ENCODE data around the gene RAPGEF6.

DNA sequence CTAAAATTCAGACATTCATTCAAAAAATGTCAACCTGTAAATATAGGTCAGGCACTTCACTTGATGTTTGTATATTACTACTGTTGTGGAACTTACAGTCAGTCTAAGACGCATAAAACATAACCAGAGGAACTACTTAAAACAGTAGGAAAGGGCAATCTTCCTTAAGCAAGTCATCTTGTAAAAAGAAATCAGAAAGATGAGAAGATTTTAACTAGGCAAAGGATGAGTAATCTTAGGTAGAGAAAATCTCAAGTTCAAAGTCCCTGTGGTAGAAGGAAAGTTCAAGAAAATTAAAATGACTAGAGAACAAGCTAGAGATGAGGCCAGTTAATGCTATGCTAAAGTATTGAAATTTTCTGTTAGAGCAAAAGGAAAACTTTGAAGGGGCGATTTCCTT is 152.4 kb downstream of the RAPGEF6 start:
- TF ChIP-seq, protein P1, sequence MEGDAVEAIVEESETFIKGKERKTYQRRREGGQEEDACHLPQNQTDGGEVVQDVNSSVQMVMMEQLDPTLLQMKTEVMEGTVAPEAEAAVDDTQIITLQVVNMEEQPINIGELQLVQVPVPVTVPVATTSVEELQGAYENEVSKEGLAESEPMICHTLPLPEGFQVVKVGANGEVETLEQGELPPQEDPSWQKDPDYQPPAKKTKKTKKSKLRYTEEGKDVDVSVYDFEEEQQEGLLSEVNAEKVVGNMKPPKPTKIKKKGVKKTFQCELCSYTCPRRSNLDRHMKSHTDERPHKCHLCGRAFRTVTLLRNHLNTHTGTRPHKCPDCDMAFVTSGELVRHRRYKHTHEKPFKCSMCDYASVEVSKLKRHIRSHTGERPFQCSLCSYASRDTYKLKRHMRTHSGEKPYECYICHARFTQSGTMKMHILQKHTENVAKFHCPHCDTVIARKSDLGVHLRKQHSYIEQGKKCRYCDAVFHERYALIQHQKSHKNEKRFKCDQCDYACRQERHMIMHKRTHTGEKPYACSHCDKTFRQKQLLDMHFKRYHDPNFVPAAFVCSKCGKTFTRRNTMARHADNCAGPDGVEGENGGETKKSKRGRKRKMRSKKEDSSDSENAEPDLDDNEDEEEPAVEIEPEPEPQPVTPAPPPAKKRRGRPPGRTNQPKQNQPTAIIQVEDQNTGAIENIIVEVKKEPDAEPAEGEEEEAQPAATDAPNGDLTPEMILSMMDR (IDR thresholded peaks at IDR 0.05) = no peak
- TF ChIP-seq POLR2A (IDR thresholded peaks at IDR 0.05) = no peak
